ENCODE measurements around the gene SYT2. TPM values are rescaled to one million over a fixed set of nuclear protein-coding genes. Genes with fewer than 3 reads are reported as not detected.
A peak's percentile ranks its signal among the peaks of the same experiment; 100 is the strongest.
"Not testable (repeated sequence)": the region's sequence is repeated elsewhere in the genome, so short reads cannot be mapped to it uniquely, and the experiment has no call there.

Gene SYT2
- total and polyA plus RNA-seq, 11 donors = 0.03 to 0.09 (median 0.06) TPM; not detected in 6

- peak overlapping the region; percentile 26 to 84 (median 65) for H3K27ac ChIP-seq
- DNase-seq; intact Hi-C loops (cut with DNase I); H3K27me3 ChIP-seq; H3K36me3 ChIP-seq; H3K9me3 ChIP-seq: not testable (repeated sequence)
- peak overlapping the region in 3 of 12 donors; percentile 0 to 3 (median 2) for H3K4me3 ChIP-seq
- peaks cover 7 to 80% (median 38%) of the 10 kb centered on the region in 12 donors for H3K4me1 ChIP-seq
- peak in 2 of 4 donors; percentile 38 to 49 for ATAC-seq
- 14 to 25% (median 17%) methylated on average over 3 of the region's 3 CpGs for WGBS, 4 donors
These were observed 164.5 kb downstream of the SYT2 start for GRCh38 chr1:202545647-202546303.

GRCh38 chr1:202544766-202545449 lies 165.3 kb downstream of the SYT2 start:
- peak overlapping the region in 1 of 12 donors; percentile 28 for H3K4me3 ChIP-seq
- H3K4me1 ChIP-seq = peaks cover 7 to 80% (median 37%) of the 10 kb centered on the region in 12 donors
- H3K27me3 ChIP-seq; H3K9me3 ChIP-seq; ATAC-seq; H3K36me3 ChIP-seq; DNase-seq; intact Hi-C loops (cut with DNase I): not testable (repeated sequence)
- peak overlapping the region; percentile 26 to 84 (median 65) for H3K27ac ChIP-seq
- WGBS, 4 donors = 58 to 68% (median 62%) methylated on average over 6 of the region's 6 CpGs

DNA sequence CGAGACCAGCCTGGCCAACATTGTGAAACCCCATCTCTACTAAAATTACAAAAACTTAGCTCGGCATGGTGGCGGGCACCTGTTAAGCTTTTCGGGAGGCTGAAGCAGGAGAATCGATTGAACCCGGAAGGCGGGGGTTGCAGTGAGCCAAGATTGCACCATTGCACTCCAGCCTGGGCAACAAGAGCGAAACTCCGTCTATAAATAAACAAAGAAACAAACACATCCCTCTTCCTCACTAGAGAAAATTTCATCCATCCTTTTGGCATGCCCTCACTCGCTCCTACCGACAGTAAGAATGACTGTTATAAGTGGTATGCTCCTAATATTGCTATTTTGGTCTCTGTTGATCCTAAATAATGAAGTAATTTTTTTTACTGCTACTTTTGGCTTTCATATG lies 166.7 kb downstream of the SYT2 start:
- H3K36me3 ChIP-seq; intact Hi-C loops (cut with DNase I); H3K9me3 ChIP-seq; DNase-seq; H3K27me3 ChIP-seq: not testable (repeated sequence)
- Histone ChIP-seq H3K27ac (peak overlapping the region; percentile 8 to 87 (median 66)), H3K4me1 (peaks cover 11 to 87% (median 47%) of the 10 kb centered on the region in 12 donors), H3K4me3 (peak overlapping the region in 6 of 12 donors; percentile 2 to 52 (median 39))
- peak in 2 of 4 donors; percentile 33 to 55 for ATAC-seq
- 43 to 66% (median 57%) methylated on average over 11 of the region's 11 CpGs for WGBS, 4 donors

DNA sequence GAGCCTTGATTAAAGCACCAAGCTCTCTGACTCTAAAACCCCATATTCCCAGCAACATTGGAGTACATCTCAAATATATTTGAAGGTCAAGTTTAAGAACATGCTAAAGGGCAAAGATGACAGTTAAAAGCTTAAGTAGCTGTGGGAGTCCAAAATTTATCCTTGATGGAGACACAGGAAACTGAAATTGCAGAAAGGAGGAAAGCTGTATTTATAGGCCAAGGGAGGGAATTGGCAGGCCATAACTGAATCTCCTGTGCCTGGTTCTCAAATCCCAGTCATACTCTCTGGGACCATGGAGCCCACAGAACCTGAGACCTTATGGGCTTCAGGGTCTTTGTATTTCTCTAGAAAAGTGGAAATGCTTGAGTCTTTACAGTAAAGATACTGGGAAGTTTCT lies 167.8 kb downstream of the SYT2 start:
- H3K36me3 ChIP-seq; intact Hi-C loops (cut with DNase I); H3K27me3 ChIP-seq; H3K9me3 ChIP-seq; DNase-seq: not testable (repeated sequence)
- Histone ChIP-seq H3K4me3 (peak overlapping the region in 7 of 12 donors; percentile 7 to 52 (median 35)), H3K27ac (peak overlapping the region in 11 of 12 donors; percentile 4 to 87 (median 70)), H3K4me1 (peaks cover 11 to 88% (median 51%) of the 10 kb centered on the region in 12 donors)
- ATAC-seq = peak in 1 of 4 donors; percentile 3

DNA sequence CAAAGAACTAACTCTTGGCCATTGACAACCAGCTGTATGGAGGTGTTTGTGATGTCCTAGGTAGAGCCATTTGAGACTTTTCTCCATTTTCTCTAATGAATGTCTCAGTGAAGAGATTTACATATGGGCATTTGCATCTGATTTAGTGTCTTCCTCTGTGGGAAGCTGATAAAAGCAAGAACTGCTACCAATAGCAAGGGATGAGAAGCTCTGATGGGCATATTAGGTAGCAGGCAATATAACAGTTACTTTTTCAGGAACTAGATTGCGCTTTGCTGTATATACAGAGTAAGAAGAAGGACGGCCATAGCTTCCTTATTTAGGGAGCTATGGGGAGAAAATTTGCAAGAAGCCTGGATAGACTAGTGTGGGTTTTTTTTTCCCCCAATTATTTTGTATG lies 169.4 kb downstream of the SYT2 start:
- 72 to 86% (median 82%) methylated on average over 2 of the region's 2 CpGs for WGBS, 4 donors
- Histone ChIP-seq H3K27ac (peak overlapping the region in 9 of 12 donors; percentile 30 to 87 (median 79)), H3K4me3 (peak overlapping the region in 10 of 12 donors; percentile 11 to 54 (median 42)), H3K4me1 (peaks cover 8 to 80% (median 38%) of the 10 kb centered on the region in 12 donors)
- H3K9me3 ChIP-seq; intact Hi-C loops (cut with DNase I); H3K27me3 ChIP-seq; DNase-seq; ATAC-seq; H3K36me3 ChIP-seq: not testable (repeated sequence)

Other genes with a start within 250 kb of the SYT2 start
- gene KDM5B, start 98.0 kb upstream of the SYT2 start, total RNA-seq = 10 to 100 TPM; 11.5 to 22.9 (median 15.1) TPM
- gene KDM5B, start 98.0 kb upstream of the SYT2 start, polyA plus RNA-seq = 1 to 10 TPM; 5.2 to 6.2 TPM
- 1 to 10 TPM in 5 of 9 donors, under 1 TPM in 3, not detected in 1; 0.39 to 2.5 (median 1.0) TPM for gene PCAT6, start 100.5 kb upstream of the SYT2 start, total RNA-seq
- 1 to 10 TPM in 1 of 2 donors, under 1 TPM in 1; 0.55 to 1.9 TPM for gene PCAT6, start 100.5 kb upstream of the SYT2 start, polyA plus RNA-seq
- gene RABIF, start 178.7 kb upstream of the SYT2 start, total RNA-seq = 1 to 10 TPM; 3.6 to 9.2 (median 5.3) TPM
- gene RABIF, start 178.7 kb upstream of the SYT2 start, polyA plus RNA-seq = 10 to 100 TPM in 1 of 2 donors, 1 to 10 TPM in 1; 3.8 to 12.1 TPM
- gene KLHL12, start 216.8 kb upstream of the SYT2 start, total RNA-seq = 10 to 100 TPM; 16.1 to 30.1 (median 21.5) TPM
- 10 to 100 TPM; 10.4 to 17.2 TPM for gene KLHL12, start 216.8 kb upstream of the SYT2 start, polyA plus RNA-seq
- gene ADIPOR1, start 247.9 kb upstream of the SYT2 start, total RNA-seq = 100 to 1,000 TPM in 5 of 9 donors, 10 to 100 TPM in 4; 91.4 to 155 (median 102) TPM
- 100 to 1,000 TPM in 1 of 2 donors, 10 to 100 TPM in 1; 57.4 to 154 TPM for gene ADIPOR1, start 247.9 kb upstream of the SYT2 start, polyA plus RNA-seq

Measured in heart left ventricle (tissue), 16 donors.